Testis (tissue), 2 donors: ENCODE results near the gene MRPL41.
"Not testable (repeated sequence)": the region's sequence is repeated elsewhere in the genome, so short reads cannot be mapped to it uniquely, and the experiment has no call there.

Experiments used
- POLR2A ChIP-seq: fragments of 450-650 bp; IDR thresholded peaks from one replicate; pipeline ENCODE4 v1.6.1; 2017; ENCODE audit warnings: antibody characterized with exemption, mild to moderate bottlenecking, moderate library complexity
- TF ChIP-seq, protein P1 (sequence below), 3 experiments: fragments of 450-650 bp in 2 of 3; fragments of 200-600 bp in 1 of 3; sonication (generic) in 1 of 3; IDR thresholded peaks; one replicate each; pipeline ENCODE4 v1.5.1; 2016 to 2019; ENCODE audit warnings: antibody characterized with exemption in 3 of 3, mild to moderate bottlenecking in 2 of 3, moderate library complexity in 1 of 3

DNA sequence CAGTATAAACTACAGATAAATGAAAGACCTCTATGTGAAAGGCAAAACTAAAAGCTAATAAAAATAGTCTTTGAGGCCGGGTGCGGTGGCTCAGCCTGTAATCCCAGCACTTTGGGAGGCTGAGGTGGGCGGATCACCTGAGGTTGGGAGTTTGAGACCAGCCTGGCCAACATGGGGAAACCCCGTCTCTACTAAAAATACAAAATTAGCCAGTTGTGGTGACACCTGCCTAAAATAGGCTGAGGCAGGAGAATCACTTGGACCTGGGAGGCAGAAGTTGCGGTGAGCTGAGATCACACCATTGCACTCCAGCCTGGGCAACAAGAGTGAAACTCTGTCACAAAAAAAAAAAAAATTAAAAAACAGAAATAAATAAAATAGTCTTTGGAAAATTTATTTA lies 38.5 kb upstream of the MRPL41 start:
- TF ChIP-seq, protein P1, sequence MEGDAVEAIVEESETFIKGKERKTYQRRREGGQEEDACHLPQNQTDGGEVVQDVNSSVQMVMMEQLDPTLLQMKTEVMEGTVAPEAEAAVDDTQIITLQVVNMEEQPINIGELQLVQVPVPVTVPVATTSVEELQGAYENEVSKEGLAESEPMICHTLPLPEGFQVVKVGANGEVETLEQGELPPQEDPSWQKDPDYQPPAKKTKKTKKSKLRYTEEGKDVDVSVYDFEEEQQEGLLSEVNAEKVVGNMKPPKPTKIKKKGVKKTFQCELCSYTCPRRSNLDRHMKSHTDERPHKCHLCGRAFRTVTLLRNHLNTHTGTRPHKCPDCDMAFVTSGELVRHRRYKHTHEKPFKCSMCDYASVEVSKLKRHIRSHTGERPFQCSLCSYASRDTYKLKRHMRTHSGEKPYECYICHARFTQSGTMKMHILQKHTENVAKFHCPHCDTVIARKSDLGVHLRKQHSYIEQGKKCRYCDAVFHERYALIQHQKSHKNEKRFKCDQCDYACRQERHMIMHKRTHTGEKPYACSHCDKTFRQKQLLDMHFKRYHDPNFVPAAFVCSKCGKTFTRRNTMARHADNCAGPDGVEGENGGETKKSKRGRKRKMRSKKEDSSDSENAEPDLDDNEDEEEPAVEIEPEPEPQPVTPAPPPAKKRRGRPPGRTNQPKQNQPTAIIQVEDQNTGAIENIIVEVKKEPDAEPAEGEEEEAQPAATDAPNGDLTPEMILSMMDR (IDR thresholded peaks at IDR 0.05), result not testable (repeated sequence)
- TF ChIP-seq POLR2A, result not testable (repeated sequence)
